ENCODE measurements around the gene ATG14. TPM values are rescaled to one million over a fixed set of nuclear protein-coding genes. Genes with fewer than 3 reads are reported as not detected.
"Not testable (repeated sequence)": the region's sequence is repeated elsewhere in the genome, so short reads cannot be mapped to it uniquely, and the experiment has no call there.

Gene ATG14
- 10 to 100 TPM; 16.6 to 29.5 (median 22.2) TPM for polyA plus RNA-seq (ENCODE audit: insufficient read depth in 1 of 5, insufficient read length in 5 of 5, low replicate concordance in 1 of 5)
- long read RNA-seq, donor 1, full-length matches to known transcripts: 2 of 2 reads
- long read RNA-seq, donor 1, partial matches to known transcripts: 0 of 2 reads
- long read RNA-seq, donor 1, other reads (novel, unspliced or antisense): 0 of 2 reads
- long read RNA-seq, donor 2, full-length matches to known transcripts: 1 of 1 reads
- long read RNA-seq, donor 2, partial matches to known transcripts: 0 of 1 reads
- long read RNA-seq, donor 2, other reads (novel, unspliced or antisense): 0 of 1 reads
- long read RNA-seq, donor 3, full-length matches to known transcripts: 3 of 20 reads
- long read RNA-seq, donor 3, partial matches to known transcripts: 0 of 20 reads
- long read RNA-seq, donor 3, other reads (novel, unspliced or antisense): 17 of 20 reads
- long read RNA-seq, donor 4: 0 reads
- long read RNA-seq, donor 5, full-length matches to known transcripts: 1 of 7 reads
- long read RNA-seq, donor 5, partial matches to known transcripts: 6 of 7 reads
- long read RNA-seq, donor 5, other reads (novel, unspliced or antisense): 0 of 7 reads
- long read RNA-seq, donor 6, partial matches to known transcripts: 10 of 10 reads
- long read RNA-seq, donor 6, other reads (novel, unspliced or antisense): 0 of 10 reads
- long read RNA-seq, donor 7, full-length matches to known transcripts: 2 of 2 reads
- long read RNA-seq, donor 7, partial matches to known transcripts: 0 of 2 reads
- long read RNA-seq, donor 7, other reads (novel, unspliced or antisense): 0 of 2 reads
- long read RNA-seq, donor 8, full-length matches to known transcripts: 1 of 1 reads
- long read RNA-seq, donor 8, partial matches to known transcripts: 0 of 1 reads
- long read RNA-seq, donor 8, other reads (novel, unspliced or antisense): 0 of 1 reads

- peak; percentile 83 to 84 for DNase-seq
Measured at GRCh38 chr14:55411426-55412389, at the start of gene ATG14. Gene ATG14, minus strand, starts transcription at chr14:55411830. Its CDS starts 8 bp downstream, at chr14:55411822.

- DNase-seq: no peak
Measured at GRCh38 chr14:55458800-55459515, 47.3 kb upstream of the ATG14 start.

- no peak for DNase-seq
Measured at GRCh38 chr14:55457496-55457895, 45.9 kb upstream of the ATG14 start.

- DNase-seq: not testable (repeated sequence)
Measured at GRCh38 chr14:55456411-55456810, 44.8 kb upstream of the ATG14 start.

GRCh38 chr14:55454264-55455002 lies 42.8 kb upstream of the ATG14 start:
- peak in 1 of 2 donors; percentile 14 for DNase-seq

GRCh38 chr14:55451950-55452349 lies 40.3 kb upstream of the ATG14 start:
- no peak for DNase-seq

- DNase-seq: no peak
Measured at GRCh38 chr14:55451398-55451797, 39.8 kb upstream of the ATG14 start.

GRCh38 chr14:55450987-55451386 lies 39.4 kb upstream of the ATG14 start:
- DNase-seq: no peak

GRCh38 chr14:55450539-55450938 lies 38.9 kb upstream of the ATG14 start:
- DNase-seq: no peak

GRCh38 chr14:55450124-55450523 lies 38.5 kb upstream of the ATG14 start:
- DNase-seq: no peak

GRCh38 chr14:55449116-55449515 lies 37.5 kb upstream of the ATG14 start:
- DNase-seq: no peak

- DNase-seq: no peak
Measured at GRCh38 chr14:55448141-55448614, 36.5 kb upstream of the ATG14 start.

- DNase-seq: no peak
Measured at GRCh38 chr14:55446833-55447232, 35.2 kb upstream of the ATG14 start.

GRCh38 chr14:55446127-55446736 lies 34.6 kb upstream of the ATG14 start:
- DNase-seq: peak; percentile 11 to 43

GRCh38 chr14:55441286-55441685 lies 29.7 kb upstream of the ATG14 start:
- DNase-seq: no peak

GRCh38 chr14:55440385-55440784 lies 28.8 kb upstream of the ATG14 start, which contains the start of gene TBPL2:
Gene TBPL2, minus strand, starts transcription at chr14:55440616. Its CDS starts 167 bp downstream, at chr14:55440449.
- DNase-seq: no peak

- DNase-seq: peak in 1 of 2 donors; percentile 10
Measured at GRCh38 chr14:55438066-55438683, 26.5 kb upstream of the ATG14 start.

- no peak for DNase-seq
Measured at GRCh38 chr14:55436931-55437330, 25.3 kb upstream of the ATG14 start.

GRCh38 chr14:55436519-55436918 lies 24.9 kb upstream of the ATG14 start:
- DNase-seq: no peak

Data from right lung (tissue), 10 donors.